ENCODE data around the gene CLGN.

- TF ChIP-seq ZFP3 (CRISPR knock-in tag; IDR thresholded peaks at IDR 0.05) (no peak), RARB (CRISPR knock-in tag; IDR thresholded peaks at IDR 0.05) (no peak), ARNTL (CRISPR knock-in tag; IDR thresholded peaks at IDR 0.05; ENCODE audit: borderline replicate concordance, low read depth) (no peak)
Measured at GRCh38 chr4:140361099-140361498, 66.3 kb downstream of the CLGN start.
